Measurements from ENCODE around the gene SLC24A4. TPM values are rescaled to one million over a fixed set of nuclear protein-coding genes. Genes with fewer than 3 reads are reported as not detected.

The SLC24A4 gene
- total RNA-seq, 4 donors from 2014 or later: 0.81 to 3.6 (median 1.4) TPM

GRCh38 chr14:92340931-92341330, 18.0 kb downstream of the SLC24A4 start:
- ATAC-seq: no peak
- no peak overlapping the region for H3K4me3 ChIP-seq
- no peak overlapping the region for H3K27ac ChIP-seq
- TF ChIP-seq CTCF (IDR thresholded peaks at IDR 0.05) (no peak), POLR2AphosphoS5 (IDR thresholded peaks at IDR 0.05) (no peak), EP300 (IDR thresholded peaks at IDR 0.05) (no peak)
- WGBS, 2 donors (ENCODE audit: low coverage in 1 of 2): 88% methylated on average over 4 of the region's 7 CpGs; no CpG with 5 or more reads in 1 of the 2 donors
- no peaks in the 10 kb centered on the region for H3K4me1 ChIP-seq
- H3K27me3 ChIP-seq: peaks cover 6% of the 10 kb centered on the region
- no peaks in the 10 kb centered on the region for H3K36me3 ChIP-seq
- no peaks in the 10 kb centered on the region for H3K9me3 ChIP-seq

GRCh38 chr14:92341791-92342190, 18.8 kb downstream of the SLC24A4 start:
- H3K36me3 ChIP-seq: no peaks in the 10 kb centered on the region
- no peak overlapping the region for H3K27ac ChIP-seq
- H3K27me3 ChIP-seq: peaks cover 6% of the 10 kb centered on the region
- no peak overlapping the region for H3K4me3 ChIP-seq
- no peak for TF ChIP-seq EP300 (IDR thresholded peaks at IDR 0.05)
- no peaks in the 10 kb centered on the region for H3K9me3 ChIP-seq
- H3K4me1 ChIP-seq: no peaks in the 10 kb centered on the region
- 56 to 84% methylated on average over 2 to 5 of the region's 6 CpGs for WGBS, 2 donors (ENCODE audit: low coverage in 1 of 2)
- no peak for ATAC-seq

GRCh38 chr14:92348154-92348553, 25.2 kb downstream of the SLC24A4 start:
- no peak overlapping the region for H3K4me3 ChIP-seq
- no peaks in the 10 kb centered on the region for H3K9me3 ChIP-seq
- no peaks in the 10 kb centered on the region for H3K36me3 ChIP-seq
- TF ChIP-seq POLR2A (IDR thresholded peaks at IDR 0.05): no peak
- no peak for TF ChIP-seq POLR2AphosphoS5 (IDR thresholded peaks at IDR 0.05)
- no peak for TF ChIP-seq EP300 (IDR thresholded peaks at IDR 0.05)
- no peak for TF ChIP-seq CTCF (IDR thresholded peaks at IDR 0.05)
- peaks cover 17% of the 10 kb centered on the region for H3K27me3 ChIP-seq
- H3K27ac ChIP-seq: no peak overlapping the region
- ATAC-seq: no peak
- H3K4me1 ChIP-seq: no peaks in the 10 kb centered on the region
- WGBS, 2 donors (ENCODE audit: low coverage in 1 of 2): 24 to 54% methylated on average over 5 of the region's 5 CpGs

GRCh38 chr14:92351750-92352149, 28.8 kb downstream of the SLC24A4 start:
- H3K36me3 ChIP-seq: no peaks in the 10 kb centered on the region

GRCh38 chr14:92352158-92352985, 29.4 kb downstream of the SLC24A4 start:
- ATAC-seq: no peak
- Histone ChIP-seq H3K4me1 (no peaks in the 10 kb centered on the region), H3K9me3 (no peaks in the 10 kb centered on the region), H3K36me3 (no peaks in the 10 kb centered on the region), H3K27me3 (peaks cover 12% of the 10 kb centered on the region), H3K27ac (no peak overlapping the region), H3K4me3 (no peak overlapping the region)
- WGBS, 2 donors (ENCODE audit: low coverage in 1 of 2): 25 to 42% methylated on average over 5 to 9 of the region's 9 CpGs
- no peak for TF ChIP-seq CTCF (IDR thresholded peaks at IDR 0.05)
- no peak for TF ChIP-seq POLR2AphosphoS5 (IDR thresholded peaks at IDR 0.05)
- TF ChIP-seq POLR2A (IDR thresholded peaks at IDR 0.05): no peak
- no peak for TF ChIP-seq EP300 (IDR thresholded peaks at IDR 0.05)

More at GRCh38 chr14:92351750-92352149, 28.8 kb downstream of the SLC24A4 start:
- WGBS, 2 donors (ENCODE audit: low coverage in 1 of 2): 78% methylated on average over 1 of the region's 1 CpG; no CpG with 5 or more reads in 1 of the 2 donors
- Histone ChIP-seq H3K4me1 (no peaks in the 10 kb centered on the region), H3K4me3 (no peak overlapping the region), H3K27ac (no peak overlapping the region), H3K27me3 (peaks cover 12% of the 10 kb centered on the region), H3K9me3 (no peaks in the 10 kb centered on the region)
- TF ChIP-seq EP300 (IDR thresholded peaks at IDR 0.05): no peak
- no peak for TF ChIP-seq CTCF (IDR thresholded peaks at IDR 0.05)
- TF ChIP-seq POLR2AphosphoS5 (IDR thresholded peaks at IDR 0.05): no peak
- TF ChIP-seq POLR2A (IDR thresholded peaks at IDR 0.05): no peak
- no peak for ATAC-seq
